Calu3 (cell line): ENCODE data around the gene ULK4. TPM values are rescaled to one million over a fixed set of nuclear protein-coding genes. Genes with fewer than 3 reads are reported as not detected.

ENCODE experiments used
- BruUV-seq: library from RNA; stranded (reverse); fragments of 400-500 nt; replicated peaks from 2 replicates; lab custom pipeline; 2021; lab: Mats Ljungman, UMichigan
- CTCF ChIA-PET: fragments of 300-600 bp; sonication (Branson Sonifier 250); formaldehyde crosslinking; loops from one replicate; lab custom pipeline; 2022; ENCODE audit warnings: antibody characterized with exemption; lab: Charles Lee
- DNase-seq: peaks from one replicate; pipeline ENCODE4 v3.0.0; 2022
- H3K27ac Mint-ChIP-seq: one replicate; pipeline ENCODE4 v1.8.0; 2022; ENCODE audit warnings: mixed read lengths; ENCODE audit not compliant: unreplicated experiment
- H3K27me3 Mint-ChIP-seq: one replicate; pipeline ENCODE4 v1.8.0; 2022; ENCODE audit warnings: mixed read lengths; ENCODE audit not compliant: unreplicated experiment
- H3K36me3 Mint-ChIP-seq: one replicate; pipeline ENCODE4 v1.8.0; 2022; ENCODE audit warnings: mild to moderate bottlenecking, moderate library complexity, mixed read lengths; ENCODE audit not compliant: insufficient read depth, unreplicated experiment
- H3K4me1 Mint-ChIP-seq: one replicate; pipeline ENCODE4 v1.8.0; 2022; ENCODE audit warnings: mild to moderate bottlenecking, low read depth, mixed read lengths; ENCODE audit not compliant: unreplicated experiment
- H3K4me3 Mint-ChIP-seq: one replicate; pipeline ENCODE4 v1.8.0; 2022; ENCODE audit warnings: mild to moderate bottlenecking, low read depth, moderate library complexity, mixed read lengths; ENCODE audit not compliant: unreplicated experiment
- H3K9me3 Mint-ChIP-seq: one replicate; pipeline ENCODE4 v1.8.0; 2022; ENCODE audit warnings: low read depth, mixed read lengths; ENCODE audit not compliant: unreplicated experiment
- intact Hi-C: fragments of 100-400 bp; cut with micrococcal nuclease; formaldehyde crosslinking; loops from one replicate; pipeline ENCODE4 v1.10.0; 2022; ENCODE audit not compliant: unreplicated experiment
- total RNA-seq: library from RNA; stranded (reverse); gene quantifications from 2 replicates; pipeline ENCODE4 v1.2.3, GENCODE V29; 2022
- TF ChIP-seq, protein P1 (sequence below): fragments of 200-600 bp; IDR thresholded peaks from one replicate; pipeline ENCODE4 v1.8.0; 2022; ENCODE audit warnings: antibody characterized with exemption; ENCODE audit not compliant: unreplicated experiment

Gene ULK4
- total RNA-seq, 1 experiment from 2014 or later = 8.7 TPM

DNA sequence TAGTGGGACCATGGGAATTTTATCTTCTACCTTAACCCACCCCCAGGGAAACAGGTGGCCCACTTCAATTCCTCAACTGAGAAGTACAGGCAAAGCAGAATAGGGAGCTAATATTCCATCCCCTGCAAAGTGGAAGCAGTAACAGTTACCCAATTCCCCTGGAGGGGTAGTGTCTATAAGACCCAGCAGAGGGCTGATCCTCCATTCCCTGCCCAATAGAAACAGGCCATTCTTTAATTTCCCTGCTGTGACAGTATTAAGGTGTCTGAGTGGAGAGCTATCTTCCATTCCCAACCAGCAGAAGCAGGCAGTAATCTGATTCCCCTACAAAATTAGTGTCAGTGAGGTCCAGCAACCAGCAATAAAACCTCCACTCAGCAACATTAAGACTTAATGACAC is 219.8 kb downstream of the ULK4 start:
- TF ChIP-seq, protein P1, sequence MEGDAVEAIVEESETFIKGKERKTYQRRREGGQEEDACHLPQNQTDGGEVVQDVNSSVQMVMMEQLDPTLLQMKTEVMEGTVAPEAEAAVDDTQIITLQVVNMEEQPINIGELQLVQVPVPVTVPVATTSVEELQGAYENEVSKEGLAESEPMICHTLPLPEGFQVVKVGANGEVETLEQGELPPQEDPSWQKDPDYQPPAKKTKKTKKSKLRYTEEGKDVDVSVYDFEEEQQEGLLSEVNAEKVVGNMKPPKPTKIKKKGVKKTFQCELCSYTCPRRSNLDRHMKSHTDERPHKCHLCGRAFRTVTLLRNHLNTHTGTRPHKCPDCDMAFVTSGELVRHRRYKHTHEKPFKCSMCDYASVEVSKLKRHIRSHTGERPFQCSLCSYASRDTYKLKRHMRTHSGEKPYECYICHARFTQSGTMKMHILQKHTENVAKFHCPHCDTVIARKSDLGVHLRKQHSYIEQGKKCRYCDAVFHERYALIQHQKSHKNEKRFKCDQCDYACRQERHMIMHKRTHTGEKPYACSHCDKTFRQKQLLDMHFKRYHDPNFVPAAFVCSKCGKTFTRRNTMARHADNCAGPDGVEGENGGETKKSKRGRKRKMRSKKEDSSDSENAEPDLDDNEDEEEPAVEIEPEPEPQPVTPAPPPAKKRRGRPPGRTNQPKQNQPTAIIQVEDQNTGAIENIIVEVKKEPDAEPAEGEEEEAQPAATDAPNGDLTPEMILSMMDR = no peak
- H3K27me3 Mint-ChIP-seq = no peaks in the 10 kb centered on the region
- CTCF ChIA-PET = no interaction called here
- H3K27ac Mint-ChIP-seq = no peak overlapping the region
- H3K36me3 Mint-ChIP-seq = no peaks in the 10 kb centered on the region
- no peak overlapping the region for H3K4me3 Mint-ChIP-seq
- DNase-seq = no peak
- intact Hi-C loops = no loop called here
- BruUV-seq = no TSS peak
- H3K4me1 Mint-ChIP-seq = no peaks in the 10 kb centered on the region
- no peaks in the 10 kb centered on the region for H3K9me3 Mint-ChIP-seq

DNA sequence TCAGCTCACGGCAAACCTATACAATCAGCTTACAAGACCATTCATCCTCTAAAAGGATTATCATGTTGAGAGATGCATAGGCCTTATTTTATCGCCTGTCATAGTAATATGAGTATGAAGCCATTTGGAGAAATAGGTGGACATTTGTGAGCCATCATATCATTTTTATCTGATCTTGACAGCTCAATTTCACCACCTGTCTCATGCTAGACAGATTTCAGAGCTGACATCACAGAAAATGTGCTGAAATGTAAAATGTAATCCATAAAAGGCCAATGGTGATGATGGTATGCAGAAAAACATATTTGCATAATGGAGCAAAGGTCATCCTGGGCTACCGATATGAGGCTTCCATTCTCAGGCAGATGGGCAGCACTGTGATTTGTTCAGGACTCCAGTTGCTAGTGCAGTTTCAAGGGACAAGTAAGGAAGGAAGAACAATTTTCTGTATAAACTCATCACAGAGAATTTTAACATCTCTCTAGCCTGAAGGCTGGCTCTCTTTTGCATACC is 221.5 kb downstream of the ULK4 start:
- no peak for DNase-seq
- Mint-ChIP-seq H3K4me3 (no peak overlapping the region), H3K4me1 (no peaks in the 10 kb centered on the region), H3K9me3 (no peaks in the 10 kb centered on the region), H3K27ac (no peak overlapping the region), H3K27me3 (no peaks in the 10 kb centered on the region), H3K36me3 (no peaks in the 10 kb centered on the region)
- intact Hi-C loops = no loop called here
- TF ChIP-seq, protein P1 = no peak
- no TSS peak for BruUV-seq
- CTCF ChIA-PET = no interaction called here

DNA sequence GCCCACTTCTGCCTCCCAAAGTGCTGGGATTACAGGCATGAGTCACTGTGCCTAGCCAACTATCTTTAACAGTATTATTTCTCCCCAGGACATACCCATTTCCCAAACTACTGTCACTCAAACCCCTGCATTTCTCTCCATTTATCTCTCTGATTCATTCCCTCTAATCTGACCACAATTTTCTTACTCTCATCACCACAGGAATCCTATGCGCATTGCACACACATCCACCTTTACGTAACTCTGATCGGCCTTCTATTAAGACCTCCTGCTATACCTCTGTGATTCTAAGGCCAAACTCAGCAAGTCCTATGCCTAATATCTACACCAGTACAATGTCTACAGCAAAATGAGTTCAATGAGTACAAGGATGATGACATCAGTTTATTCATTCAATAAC is 235.0 kb downstream of the ULK4 start:
- H3K36me3 Mint-ChIP-seq = no peaks in the 10 kb centered on the region
- no peaks in the 10 kb centered on the region for H3K4me1 Mint-ChIP-seq
- intact Hi-C loops = no loop called here
- BruUV-seq = no TSS peak
- H3K27ac Mint-ChIP-seq = no peak overlapping the region
- no peaks in the 10 kb centered on the region for H3K27me3 Mint-ChIP-seq
- no peaks in the 10 kb centered on the region for H3K9me3 Mint-ChIP-seq
- no peak overlapping the region for H3K4me3 Mint-ChIP-seq
- TF ChIP-seq, protein P1 = no peak
- CTCF ChIA-PET = no interaction called here
- DNase-seq = no peak

DNA sequence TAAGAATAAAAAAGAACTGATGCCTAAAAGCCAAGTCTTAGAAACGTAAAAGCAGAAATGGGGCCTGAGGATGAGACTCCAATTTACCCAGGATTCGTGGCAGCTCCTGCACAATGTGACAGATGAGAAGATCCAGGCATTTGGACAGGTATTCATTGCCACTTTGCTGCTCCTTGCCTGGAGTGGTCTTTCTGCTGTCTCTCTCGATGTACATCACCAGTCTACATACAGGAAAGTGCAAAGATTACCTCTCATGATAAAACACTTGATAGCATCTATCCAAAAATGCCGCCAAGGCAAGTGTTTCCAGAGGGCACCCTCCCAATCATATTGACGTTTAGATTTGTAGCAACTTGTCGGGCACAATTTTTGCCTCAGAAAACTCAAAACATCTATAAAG is 244.3 kb downstream of the ULK4 start:
- TF ChIP-seq, protein P1 = no peak
- no peaks in the 10 kb centered on the region for H3K9me3 Mint-ChIP-seq
- H3K36me3 Mint-ChIP-seq = no peaks in the 10 kb centered on the region
- no peaks in the 10 kb centered on the region for H3K27me3 Mint-ChIP-seq
- no peaks in the 10 kb centered on the region for H3K4me1 Mint-ChIP-seq
- no peak for DNase-seq
- no peak overlapping the region for H3K4me3 Mint-ChIP-seq
- intact Hi-C loops = loop anchor here (5.0 kb wide), 1 partner anchor 1135 kb away; no protein-coding TSS in a partner anchor
- no peak overlapping the region for H3K27ac Mint-ChIP-seq
- BruUV-seq = no TSS peak
- CTCF ChIA-PET = no interaction called here
